Measurements from ENCODE around the gene FOXJ3.

DNA sequence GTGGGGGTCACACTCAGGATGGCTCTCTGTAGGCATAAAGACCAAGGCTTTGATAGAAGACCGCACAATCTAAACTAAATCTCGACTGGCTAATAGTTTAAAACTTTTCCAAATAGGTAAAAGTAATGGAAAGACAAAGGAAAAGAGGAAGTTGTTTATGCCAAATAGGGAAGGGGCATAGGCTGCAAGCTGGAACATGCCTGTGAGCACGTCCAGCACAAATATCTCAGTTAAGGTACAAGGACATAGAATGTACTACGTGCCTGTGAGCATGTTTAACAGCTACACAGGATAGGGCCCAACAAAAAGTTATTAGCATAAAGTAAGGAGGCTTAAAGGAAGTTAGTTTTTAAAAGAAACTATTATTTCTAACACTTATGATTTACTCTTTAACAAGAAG lies 142.9 kb downstream of the FOXJ3 start:
- TF ChIP-seq, protein P1, sequence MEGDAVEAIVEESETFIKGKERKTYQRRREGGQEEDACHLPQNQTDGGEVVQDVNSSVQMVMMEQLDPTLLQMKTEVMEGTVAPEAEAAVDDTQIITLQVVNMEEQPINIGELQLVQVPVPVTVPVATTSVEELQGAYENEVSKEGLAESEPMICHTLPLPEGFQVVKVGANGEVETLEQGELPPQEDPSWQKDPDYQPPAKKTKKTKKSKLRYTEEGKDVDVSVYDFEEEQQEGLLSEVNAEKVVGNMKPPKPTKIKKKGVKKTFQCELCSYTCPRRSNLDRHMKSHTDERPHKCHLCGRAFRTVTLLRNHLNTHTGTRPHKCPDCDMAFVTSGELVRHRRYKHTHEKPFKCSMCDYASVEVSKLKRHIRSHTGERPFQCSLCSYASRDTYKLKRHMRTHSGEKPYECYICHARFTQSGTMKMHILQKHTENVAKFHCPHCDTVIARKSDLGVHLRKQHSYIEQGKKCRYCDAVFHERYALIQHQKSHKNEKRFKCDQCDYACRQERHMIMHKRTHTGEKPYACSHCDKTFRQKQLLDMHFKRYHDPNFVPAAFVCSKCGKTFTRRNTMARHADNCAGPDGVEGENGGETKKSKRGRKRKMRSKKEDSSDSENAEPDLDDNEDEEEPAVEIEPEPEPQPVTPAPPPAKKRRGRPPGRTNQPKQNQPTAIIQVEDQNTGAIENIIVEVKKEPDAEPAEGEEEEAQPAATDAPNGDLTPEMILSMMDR (IDR thresholded peaks at IDR 0.05): no peak
- TF ChIP-seq POLR2A (IDR thresholded peaks at IDR 0.05): no peak

Measured in uterus (tissue), 2 donors.